ENCODE data around the gene NATD1.

Gene NATD1

DNA sequence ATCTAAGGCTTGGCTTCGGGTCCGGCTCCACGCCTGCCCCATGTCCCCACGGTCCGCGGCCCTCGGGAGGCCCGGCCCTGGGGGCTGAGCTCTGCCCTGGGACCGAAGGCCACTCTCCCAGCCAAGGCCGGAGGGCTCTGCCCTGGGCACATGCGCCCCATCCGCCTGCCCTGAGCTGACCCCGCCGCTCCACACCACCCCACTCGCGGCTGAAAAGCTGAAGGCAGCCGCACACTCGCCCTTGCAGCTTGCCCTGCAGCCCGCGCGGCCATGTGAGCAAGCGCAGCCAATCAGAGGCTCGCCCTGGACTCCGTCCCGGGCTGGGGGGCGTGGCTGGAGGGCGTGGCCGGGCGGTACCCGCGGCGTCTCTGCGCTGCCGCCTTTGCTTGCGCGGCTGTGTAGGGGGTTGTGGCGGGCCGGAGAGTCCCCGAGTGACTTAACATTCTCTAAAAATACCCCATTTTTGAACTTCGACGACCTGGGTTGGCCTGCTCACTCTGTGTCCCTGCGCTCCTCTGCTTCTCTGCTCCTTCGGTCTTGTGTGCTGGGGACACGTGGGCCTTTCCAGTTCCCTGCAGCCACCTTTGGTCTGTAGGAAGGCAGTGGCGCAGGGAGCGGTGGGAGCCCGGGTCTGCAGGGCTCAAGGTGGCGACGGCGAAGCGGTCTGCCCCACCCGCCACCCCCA, 22.5 kb upstream of the NATD1 start:
- peak; percentile 91 for DNase-seq (ENCODE audit: low read depth in 2 of 2, low spot score in 1 of 2)

DNA sequence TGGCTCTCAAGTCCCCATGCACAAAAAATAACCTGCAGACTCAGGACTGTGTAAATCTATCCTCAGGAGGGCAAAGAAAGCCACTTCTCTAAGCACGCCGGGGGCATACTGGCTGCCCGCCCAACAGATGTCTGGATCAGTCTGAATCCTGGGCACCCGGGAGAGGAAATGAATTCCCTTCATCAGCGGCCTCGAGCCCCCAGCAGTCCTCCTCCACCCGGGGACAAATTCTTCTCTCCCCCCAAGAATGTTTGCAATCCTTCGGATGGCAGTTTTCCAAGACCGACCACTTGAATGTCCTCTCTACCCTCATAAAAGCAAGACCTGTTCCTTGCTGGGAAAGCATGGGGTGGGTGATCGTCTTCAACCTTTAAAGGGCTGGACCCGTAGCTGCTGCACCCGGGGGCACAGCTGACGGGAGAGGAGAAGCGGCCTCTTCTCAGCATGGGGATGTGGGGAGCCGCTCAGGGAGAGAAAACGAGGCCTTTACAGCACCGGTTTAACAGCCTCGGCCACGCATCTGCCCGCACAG, 21.9 kb upstream of the NATD1 start:
- DNase-seq (ENCODE audit: low read depth in 2 of 2, low spot score in 1 of 2), result no peak

DNA sequence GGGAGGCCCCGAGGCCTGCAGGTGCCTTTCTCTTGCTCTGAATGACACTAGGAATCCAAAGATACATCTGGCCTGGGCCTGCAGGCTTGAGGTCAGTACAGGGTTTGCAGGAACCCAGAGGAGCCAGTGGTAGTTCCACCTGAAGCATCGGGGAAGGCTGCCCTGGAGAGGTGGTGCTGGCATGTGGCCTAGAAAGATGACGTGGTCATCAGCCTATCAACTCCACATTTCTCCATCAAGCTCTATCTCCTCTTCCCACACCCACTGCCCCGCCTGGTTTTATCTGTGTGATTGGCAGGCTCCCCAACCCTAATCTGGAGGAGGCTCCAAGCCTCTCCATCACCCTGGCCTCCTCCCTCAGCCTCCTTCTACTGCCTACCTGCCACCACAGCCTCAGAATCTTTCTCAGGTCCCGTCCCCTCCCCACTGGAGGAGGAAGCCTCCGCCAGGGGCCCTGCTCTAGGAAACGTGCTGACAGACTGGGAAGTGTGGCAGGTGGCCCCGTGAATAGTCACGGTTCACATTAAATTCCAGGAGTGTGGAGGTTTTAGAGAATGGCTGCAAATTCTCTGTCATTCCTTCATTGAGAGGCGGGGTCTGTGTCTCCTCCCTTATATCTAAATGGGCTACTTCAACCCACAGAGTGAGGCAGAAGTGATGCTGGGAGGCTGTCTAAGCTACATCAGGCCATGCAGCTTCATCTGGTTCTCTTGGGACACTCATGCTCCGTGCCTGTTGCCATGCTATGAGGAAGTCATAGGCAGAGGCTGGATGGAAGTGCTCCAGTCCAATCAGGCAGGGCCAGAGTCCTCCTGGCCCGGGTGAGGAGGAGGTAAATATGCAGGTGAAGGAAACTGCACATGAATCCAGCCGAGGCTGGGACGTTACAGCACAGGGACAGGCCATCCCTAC, 19.9 kb upstream of the NATD1 start:
- DNase-seq (ENCODE audit: low read depth in 2 of 2, low spot score in 1 of 2), result no peak

DNA sequence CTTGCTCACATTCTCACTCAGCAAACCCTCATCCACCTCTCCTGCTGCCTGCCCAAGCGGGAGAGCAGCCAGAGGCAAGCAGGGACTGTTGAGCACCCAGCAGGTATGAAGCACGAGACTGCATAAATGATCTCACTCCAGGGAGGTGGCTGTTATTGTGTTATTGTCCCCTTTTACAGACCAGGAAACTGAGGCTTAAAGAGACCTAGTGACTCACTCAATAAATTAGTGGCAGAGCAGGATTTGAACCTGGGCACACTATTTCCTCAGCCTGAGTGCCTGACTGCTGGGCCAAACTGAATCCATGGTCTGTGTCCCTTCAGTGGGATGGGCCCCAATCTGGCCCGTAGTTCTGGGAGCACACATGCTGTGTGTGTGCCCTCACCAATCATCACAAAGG, 19.0 kb upstream of the NATD1 start:
- no peak for DNase-seq (ENCODE audit: low read depth in 2 of 2, low spot score in 1 of 2)

DNA sequence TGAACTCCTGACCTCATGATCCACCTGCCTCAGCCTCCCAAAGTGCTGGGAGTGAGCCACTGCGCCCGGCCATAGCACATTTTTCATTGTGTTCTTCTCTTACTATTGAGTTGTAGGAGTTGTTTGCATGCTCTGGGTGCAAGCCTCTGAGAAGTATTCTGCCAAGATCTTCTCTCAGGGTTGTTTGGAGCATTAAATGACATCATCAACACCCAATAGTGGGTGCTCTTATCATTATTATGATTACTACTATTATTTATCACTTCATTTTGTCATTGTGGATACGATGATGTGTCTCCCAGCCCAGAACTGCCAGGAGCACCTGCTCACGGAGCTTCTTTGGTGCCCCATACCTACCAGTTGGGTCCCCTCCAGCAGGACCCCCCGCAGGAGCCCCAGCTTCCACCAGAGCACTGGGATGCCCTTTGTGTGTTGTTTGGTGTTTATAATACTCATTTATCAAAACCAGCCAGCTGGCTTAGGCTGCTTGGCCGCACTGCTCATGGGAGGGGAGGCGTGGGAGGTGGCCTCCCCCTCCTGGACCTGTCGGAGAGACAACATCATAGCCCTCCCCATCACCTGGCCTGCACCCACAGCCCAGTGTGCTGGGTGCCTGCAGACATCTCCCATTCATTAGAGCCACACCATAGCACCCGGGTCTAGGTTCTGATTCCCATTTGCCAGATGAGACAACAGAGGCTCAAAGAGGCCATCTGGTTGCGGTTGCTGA, 18.4 kb upstream of the NATD1 start:
- no peak for DNase-seq (ENCODE audit: low read depth in 2 of 2, low spot score in 1 of 2)

DNA sequence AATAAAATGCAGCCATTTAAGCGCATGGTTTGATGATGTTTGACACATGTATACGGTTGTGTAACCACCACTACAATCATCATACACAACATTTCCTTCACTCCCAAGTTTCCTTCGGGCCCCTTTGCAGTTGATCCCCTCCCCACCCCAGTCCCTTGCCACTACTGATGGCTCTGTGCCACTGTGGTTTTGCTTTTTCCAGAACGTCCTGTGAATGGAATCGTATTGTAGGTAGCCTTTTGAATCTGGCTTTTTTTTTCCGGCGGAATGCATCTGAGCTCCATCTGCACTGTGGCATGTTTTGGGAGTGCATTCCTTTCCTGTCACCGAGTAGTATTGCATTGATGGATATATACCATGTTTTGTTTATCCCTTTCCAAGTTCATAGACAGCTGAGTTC, 16.2 kb upstream of the NATD1 start:
- no peak for DNase-seq (ENCODE audit: low read depth in 2 of 2, low spot score in 1 of 2)

DNA sequence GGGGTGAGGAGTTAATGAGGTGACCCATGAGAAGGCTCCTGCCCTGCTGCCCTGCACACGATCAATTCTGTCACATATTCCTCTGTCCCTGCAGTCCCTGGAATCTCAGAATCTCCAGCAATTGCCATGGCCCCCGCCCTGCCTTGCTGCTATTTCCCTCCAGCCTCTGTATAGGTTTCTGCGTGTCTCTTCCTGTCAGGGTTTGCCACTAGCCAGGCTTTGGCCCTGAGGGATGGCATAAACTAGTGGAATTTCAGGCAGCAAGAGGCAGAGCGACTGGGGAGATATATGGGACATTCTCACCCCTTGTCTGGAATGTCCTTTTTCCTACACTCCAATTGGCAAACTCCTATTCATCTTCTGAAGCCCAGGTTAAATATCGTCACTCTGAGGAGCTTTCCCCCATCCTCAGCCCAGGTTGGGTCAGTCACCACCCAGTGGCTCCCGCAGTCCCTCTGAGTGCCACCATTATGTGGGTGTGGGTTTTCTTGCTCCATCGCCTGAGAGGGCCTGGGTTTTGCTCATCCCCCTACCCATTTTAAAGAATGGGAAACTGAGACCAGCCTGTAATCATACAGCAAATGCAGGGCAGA, 15.5 kb upstream of the NATD1 start:
- no peak for DNase-seq (ENCODE audit: low read depth in 2 of 2, low spot score in 1 of 2)

DNA sequence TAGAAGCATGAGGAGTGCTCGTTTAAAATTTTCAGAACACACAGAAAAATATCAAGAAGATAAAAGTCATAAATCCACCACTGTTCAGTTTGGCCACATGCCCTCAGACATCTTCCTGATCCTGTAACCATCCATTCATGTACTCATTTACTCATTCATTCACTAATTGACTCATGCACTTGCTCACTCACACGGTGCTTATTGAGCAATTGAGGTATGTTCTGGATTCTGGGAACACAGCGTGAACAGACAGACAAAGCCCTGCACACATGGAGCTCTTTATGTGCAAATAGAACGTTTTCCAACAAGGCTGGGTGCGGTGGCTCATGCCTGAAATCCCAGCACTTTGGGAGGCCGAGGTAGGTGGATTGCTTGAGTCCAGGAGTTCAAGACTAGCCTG, 10.2 kb upstream of the NATD1 start:
- no peak for DNase-seq (ENCODE audit: low read depth in 2 of 2, low spot score in 1 of 2)

DNA sequence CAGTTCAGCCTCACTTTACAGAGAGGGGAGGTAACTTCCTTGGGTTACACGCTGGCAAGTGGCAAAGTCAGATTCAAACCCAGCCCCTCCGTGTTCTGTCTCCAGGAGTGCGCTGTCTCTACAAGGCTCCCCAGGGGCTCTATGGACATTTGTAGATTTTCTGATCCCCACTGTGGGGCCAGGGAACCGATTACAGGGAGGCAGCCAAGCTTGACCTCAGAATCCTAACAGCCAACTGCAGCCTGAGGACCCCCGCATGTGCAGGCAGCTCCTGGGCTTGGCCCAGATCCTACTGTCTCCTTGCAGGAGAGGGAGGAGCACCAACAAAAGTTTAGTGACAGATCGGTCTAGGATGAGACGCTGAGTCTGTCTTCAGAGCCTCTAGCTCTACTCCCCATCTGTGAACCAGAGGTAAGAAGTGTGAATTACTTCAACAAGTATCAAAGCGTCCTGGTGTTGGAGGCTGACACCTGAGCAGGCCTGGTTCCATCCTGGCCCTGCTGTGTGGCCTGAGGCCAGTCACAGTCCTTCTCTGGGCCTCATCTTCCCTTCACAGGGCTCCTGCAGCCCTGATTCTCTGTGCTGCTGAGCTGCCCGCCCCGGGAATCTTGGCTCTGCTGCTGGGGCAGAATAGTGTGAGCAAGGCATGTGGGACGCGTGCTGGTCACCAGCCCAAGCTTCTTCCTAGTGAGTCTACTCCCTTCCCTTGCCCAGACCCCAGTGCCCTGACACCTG, 9.2 kb upstream of the NATD1 start:
- DNase-seq (ENCODE audit: low read depth in 2 of 2, low spot score in 1 of 2), result no peak

DNA sequence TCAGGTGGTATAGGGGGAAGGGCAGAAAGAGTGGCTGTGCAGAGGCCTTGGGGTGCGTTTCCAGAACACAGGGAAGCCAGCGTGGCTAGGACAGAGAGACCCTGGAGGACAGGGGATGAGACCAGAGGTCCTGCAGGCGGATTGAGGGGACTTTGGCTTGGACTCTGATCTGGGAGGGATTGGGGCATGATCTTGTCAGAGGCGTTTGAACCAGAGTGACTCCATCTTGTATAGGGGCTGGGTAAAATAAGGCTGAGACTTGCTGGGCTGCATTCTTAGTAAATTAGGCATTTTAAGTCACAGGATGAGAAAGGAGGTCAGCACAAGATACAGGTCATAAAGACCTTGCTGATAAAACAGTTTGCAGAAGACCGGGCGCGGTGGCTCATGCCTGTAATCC, 5.4 kb upstream of the NATD1 start:
- no peak for DNase-seq (ENCODE audit: low read depth in 2 of 2, low spot score in 1 of 2)

DNA sequence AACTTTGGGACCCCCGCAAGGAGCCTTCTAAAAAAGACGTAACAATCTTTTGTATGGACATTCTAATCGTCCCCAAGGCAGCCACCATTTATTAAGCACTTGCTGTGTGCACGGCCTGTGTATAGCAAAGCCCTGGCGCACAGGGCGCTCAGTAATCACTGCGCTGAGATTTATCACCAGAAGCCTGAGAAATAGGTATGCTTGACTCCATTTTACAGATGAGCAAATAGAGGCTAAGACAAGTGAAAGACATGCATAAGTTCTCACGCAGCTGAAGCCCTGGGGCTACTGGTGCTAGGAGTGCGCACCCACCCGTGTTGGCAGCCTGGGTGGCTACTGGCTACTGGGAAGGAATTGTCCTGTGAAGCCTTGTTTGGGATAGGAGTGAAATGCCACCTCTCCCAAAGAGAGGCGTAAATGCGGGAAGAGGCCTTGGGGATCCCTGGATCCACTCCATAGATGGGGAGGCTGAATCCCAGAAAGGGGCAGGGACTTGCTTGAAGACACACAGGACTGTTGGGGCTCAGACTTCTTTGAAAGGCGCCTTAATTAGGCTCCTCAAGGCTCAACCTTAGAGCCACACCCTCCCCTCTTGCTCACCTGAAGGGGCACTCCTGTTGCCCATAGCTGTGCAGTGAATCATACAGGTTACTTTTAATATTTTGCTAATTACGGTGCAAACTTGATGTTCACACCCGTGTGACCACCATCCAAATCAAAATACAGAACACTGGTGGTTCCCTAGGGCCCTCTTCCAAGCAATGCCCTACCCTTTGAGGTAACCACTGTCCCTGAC, 634 bp upstream of the NATD1 start:
- no peak for DNase-seq (ENCODE audit: low read depth in 2 of 2, low spot score in 1 of 2)

DNA sequence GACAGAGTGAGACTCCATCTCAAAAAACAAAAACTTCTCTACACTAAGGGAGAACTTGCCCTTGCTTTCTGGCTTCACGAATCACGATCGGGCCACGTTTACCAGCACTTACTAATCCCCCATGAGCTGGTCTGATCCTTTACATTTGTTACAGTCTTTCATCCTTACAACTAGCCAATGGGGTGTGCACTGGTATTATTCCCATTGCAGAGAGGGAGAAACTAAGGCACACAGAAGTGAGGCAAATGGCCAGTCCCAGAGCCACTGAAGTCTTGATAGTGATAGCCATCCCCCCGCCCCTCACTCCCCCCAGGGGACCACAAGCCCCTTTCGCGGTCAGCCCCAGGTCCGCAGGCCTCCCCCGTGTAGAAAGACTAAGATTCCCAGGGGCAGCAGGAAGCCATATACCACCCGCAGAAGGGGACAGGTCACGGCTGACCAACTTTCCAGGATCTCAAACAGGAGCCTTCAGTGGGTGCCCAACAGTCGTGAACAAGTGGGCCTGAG, 868 bp downstream of the NATD1 start:
- no peak for DNase-seq (ENCODE audit: low read depth in 2 of 2, low spot score in 1 of 2)

DNA sequence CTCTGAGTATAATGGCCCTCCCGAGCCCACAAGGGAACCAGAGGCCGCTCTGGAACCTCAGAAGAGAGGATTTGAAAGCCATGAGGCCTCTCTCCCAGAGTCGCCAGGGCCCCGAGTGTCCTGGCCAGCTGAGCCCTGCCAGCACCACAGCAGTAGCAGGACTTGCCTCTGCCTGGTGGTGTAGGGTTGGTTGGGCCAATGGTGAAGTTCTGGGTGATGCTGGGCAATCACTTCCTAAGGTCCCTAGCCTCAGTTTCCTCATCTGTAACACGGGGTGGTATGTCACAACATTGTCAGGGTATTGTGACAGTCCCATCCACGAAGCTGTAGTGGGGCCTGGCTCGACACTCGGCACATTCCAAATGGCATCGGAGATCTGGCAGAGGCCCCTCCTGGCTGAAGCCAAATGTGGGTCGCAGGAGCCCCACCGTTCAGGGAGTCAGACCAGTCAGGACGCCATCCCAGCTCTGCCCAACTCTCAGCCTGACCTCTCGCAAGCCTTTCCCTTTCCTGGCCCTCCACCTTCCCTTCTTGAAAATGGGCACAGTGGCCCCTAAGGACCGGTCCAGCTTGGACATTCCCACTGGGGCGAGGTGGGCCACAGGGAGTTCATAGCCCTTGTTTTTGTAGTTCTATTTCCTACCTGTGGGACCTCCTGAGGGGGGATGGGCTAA, 1.7 kb downstream of the NATD1 start:
- no peak for DNase-seq (ENCODE audit: low read depth in 2 of 2, low spot score in 1 of 2)

DNA sequence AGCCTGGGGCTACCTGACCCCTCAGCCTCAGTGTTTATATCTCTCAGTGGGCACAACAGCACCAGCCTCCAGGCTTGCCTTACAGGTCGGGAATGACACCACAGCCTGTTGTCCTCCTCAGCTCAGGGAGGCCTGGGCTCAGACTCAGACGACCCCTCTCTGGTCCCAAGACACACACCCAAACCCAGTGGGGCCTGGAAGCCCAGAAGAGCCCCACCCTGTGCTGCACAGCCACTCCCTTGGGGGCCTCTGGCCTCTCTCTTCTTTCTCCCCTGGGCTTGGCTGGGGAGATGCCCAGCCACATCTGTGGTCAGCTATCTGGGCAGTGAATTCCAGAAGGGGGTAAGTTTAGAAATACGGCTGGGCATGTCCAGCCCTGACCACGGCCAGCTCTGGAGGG, 2.4 kb downstream of the NATD1 start:
- no peak for DNase-seq (ENCODE audit: low read depth in 2 of 2, low spot score in 1 of 2)

DNA sequence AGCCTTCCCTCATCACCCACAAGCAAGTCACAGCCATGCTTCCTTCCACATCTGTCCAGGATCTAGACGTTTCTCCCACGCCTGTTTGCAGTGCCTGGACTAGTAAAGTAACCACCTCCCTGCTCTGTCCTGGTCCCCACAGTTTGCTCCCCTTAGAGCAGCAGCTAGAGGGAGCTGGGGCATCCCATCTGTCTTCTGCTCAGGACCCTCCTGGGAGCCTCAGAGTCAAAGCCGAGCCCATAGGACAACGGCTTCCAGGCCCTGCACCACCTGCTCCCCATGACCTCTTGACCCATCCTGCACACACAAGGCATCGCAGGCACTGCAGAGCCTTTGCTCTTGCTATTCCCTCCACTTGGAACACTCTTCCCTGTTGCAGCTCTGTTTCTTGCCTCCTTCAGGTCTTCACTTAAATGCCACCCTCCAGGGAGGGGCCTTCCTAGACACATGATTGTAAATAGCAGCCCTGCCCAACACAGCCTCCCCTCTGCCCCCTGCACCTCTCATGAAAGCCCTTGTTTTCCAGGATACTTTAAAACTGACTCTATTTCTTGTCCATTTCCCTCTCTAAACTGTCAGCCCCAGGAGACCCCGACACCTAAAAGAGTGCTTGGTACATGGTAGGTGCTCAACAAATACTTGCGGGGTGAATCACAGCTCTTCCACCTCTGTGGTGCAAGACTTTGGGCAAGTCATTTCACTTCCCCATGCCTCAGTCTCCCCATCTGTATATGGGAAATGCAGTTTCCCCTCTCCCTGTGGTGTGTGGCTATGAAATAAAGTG, 3.1 kb downstream of the NATD1 start:
- DNase-seq (ENCODE audit: low read depth in 2 of 2, low spot score in 1 of 2), result no peak

DNA sequence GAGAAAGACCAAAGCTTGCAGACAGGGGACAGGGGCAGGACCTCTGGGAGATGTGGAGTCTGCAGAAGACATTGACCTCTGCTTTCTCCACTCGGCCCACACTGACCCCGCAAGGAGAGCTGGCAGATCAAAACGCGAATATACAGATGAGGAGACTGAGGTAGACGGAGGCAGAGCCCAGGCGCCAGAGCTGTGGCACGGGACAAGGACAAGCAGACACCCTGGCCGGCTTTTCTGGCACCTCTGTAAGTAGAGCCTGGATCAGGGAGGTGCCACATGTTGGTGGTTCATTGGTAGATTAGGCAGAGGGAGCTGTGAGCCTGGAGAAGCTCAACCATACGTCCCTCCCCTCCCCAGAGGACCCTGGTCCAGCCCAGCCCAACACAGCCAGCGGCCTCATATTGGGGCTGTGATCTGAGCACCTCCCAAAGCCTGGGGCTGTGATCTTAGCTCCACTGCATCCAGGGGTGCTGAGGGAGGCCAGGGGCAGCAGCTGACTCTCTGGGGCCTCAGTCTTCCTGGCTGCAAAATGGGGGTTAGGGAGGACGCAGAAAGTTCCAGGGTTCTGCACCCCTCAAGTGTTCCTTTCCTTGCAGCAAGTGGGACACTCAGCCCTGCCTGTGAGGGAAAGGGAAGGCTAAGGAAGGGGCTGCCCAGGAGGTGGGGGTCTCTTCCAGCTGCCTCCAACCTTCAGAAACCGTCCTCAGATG, 4.0 kb downstream of the NATD1 start:
- no peak for DNase-seq (ENCODE audit: low read depth in 2 of 2, low spot score in 1 of 2)

DNA sequence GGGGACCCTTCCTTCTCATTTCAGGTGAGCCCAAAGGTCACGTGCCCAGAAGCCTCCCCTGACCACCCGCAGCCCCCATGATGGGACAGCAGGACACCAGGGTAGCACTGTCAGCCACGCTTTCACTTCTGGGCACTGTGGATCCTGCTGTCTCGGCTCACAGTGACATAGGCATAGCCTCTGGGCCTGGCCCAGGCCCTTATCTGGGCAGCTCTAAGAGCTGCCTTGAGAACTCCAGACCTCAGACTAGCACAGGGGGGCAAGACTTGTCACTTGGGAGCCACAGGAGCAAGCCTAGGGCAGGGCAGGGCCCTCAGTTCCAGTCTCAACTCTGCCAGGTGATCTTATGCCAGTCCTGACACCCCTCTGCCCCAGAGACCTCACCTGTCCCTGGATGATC, 4.7 kb downstream of the NATD1 start:
- DNase-seq (ENCODE audit: low read depth in 2 of 2, low spot score in 1 of 2), result no peak

Data from stimulated activated CD8-positive, alpha-beta memory T cell treated with anti-CD3 and anti-CD28 coated beads, Interleukin-4, amount 100 ng/mL, for 4 hours (primary cell).